HL-60 (cell line): ENCODE results near the gene PPP6R2.

Experiments used
- DNase-seq, 2 experiments: peaks; one replicate each; pipeline ENCODE4 v3.0.0-alpha.2; 2010 to 2020; ENCODE audit warnings: low read depth in 1 of 2, low spot score in 1 of 2
- H3K27ac ChIP-seq: fragments of 250-450 bp; sonication (Bioruptor Pico); replicated peaks from 2 replicates; pipeline ENCODE4 v1.5.1; 2020; ENCODE audit warnings: mild to moderate bottlenecking, moderate library complexity
- H3K27me3 ChIP-seq: fragments of 250-450 bp; sonication (Bioruptor Pico); 2 replicates; pipeline ENCODE4 v1.5.1; 2021; ENCODE audit warnings: mild to moderate bottlenecking, moderate library complexity; ENCODE audit not compliant: insufficient read depth, poor library complexity, severe bottlenecking
- H3K4me3 ChIP-seq: replicated peaks from 2 replicates; pipeline ENCODE4 v1.5.1; 2011; ENCODE audit warnings: mild to moderate bottlenecking, control low read depth, low read length; ENCODE audit not compliant: insufficient read depth
- CTCF ChIP-seq: IDR thresholded peaks from one replicate; pipeline ENCODE4 v1.5.1; 2011; ENCODE audit warnings: low read length, control low read depth, inconsistent platforms; ENCODE audit not compliant: insufficient read depth
- GABPA ChIP-seq: IDR thresholded peaks from 2 replicates; pipeline ENCODE4 v1.6.1; 2012; ENCODE audit warnings: low read depth
- POLR2AphosphoS5 ChIP-seq: IDR thresholded peaks from 2 replicates; pipeline ENCODE4 v1.6.1; 2012; ENCODE audit warnings: low read depth
- REST ChIP-seq: IDR thresholded peaks from 2 replicates; pipeline ENCODE4 v1.6.1; 2012; ENCODE audit warnings: low read depth; ENCODE audit not compliant: insufficient replicate concordance
- SPI1 ChIP-seq: IDR thresholded peaks from 2 replicates; pipeline ENCODE4 v1.6.1; 2012; ENCODE audit warnings: low read depth, mild to moderate bottlenecking, borderline replicate concordance

Gene PPP6R2

GRCh38 chr22:50436841-50437341 is 93.8 kb downstream of the PPP6R2 start:
- no peak overlapping the region for H3K4me3 ChIP-seq
- no peaks in the 10 kb centered on the region for H3K27me3 ChIP-seq
- DNase-seq, result no peak
- TF ChIP-seq REST, result no peak
- no peak for TF ChIP-seq CTCF
- TF ChIP-seq GABPA, result no peak
- TF ChIP-seq POLR2AphosphoS5, result no peak
- no peak for TF ChIP-seq SPI1
- no peak overlapping the region for H3K27ac ChIP-seq

GRCh38 chr22:50437511-50438304 is 94.6 kb downstream of the PPP6R2 start:
- DNase-seq, result no peak
- no peak for TF ChIP-seq POLR2AphosphoS5
- TF ChIP-seq CTCF, result no peak
- no peak for TF ChIP-seq REST
- no peak for TF ChIP-seq SPI1

GRCh38 chr22:50438305-50439275 is 95.5 kb downstream of the PPP6R2 start:
- no peak for TF ChIP-seq SPI1
- no peak for TF ChIP-seq POLR2AphosphoS5
- no peak for TF ChIP-seq REST
- no peak for TF ChIP-seq GABPA
- no peak for TF ChIP-seq CTCF
- no peak overlapping the region for H3K27ac ChIP-seq
- no peak for DNase-seq
- no peaks in the 10 kb centered on the region for H3K27me3 ChIP-seq
- H3K4me3 ChIP-seq, result no peak overlapping the region

More at GRCh38 chr22:50437511-50438304, 94.6 kb downstream of the PPP6R2 start:
- H3K27ac ChIP-seq, result no peak overlapping the region
- no peaks in the 10 kb centered on the region for H3K27me3 ChIP-seq
- no peak overlapping the region for H3K4me3 ChIP-seq
